Ovary (tissue), 9 donors: Measurements from ENCODE around the gene ACRV1. TPM values are rescaled to one million over a fixed set of nuclear protein-coding genes. Genes with fewer than 3 reads are reported as not detected.

Experiments
- DNase-seq, 5 donors: peaks; one replicate each; pipeline ENCODE4 v3.0.0-alpha.2; 2019 to 2020
- H3K27ac ChIP-seq, 2 donors: fragments of 200-600 bp; one replicate each; pipeline versions ENCODE4 v1.5.1 to v1.8.0; 2019 to 2022
- H3K27me3 ChIP-seq: fragments of 200-600 bp; one replicate; pipeline ENCODE4 v1.8.0; 2022
- H3K36me3 ChIP-seq: fragments of 200-600 bp; sonication (generic); one replicate; pipeline ENCODE4 v1.5.1; 2019
- H3K4me1 ChIP-seq: one replicate; pipeline ENCODE4 v1.8.1; 2013; ENCODE audit warnings: mild to moderate bottlenecking, moderate library complexity; ENCODE audit not compliant: insufficient read depth
- H3K4me3 ChIP-seq: fragments of 200-600 bp; sonication (generic); one replicate; pipeline ENCODE4 v1.5.1; 2017
- H3K9me3 ChIP-seq, 2 donors: fragments of 200-600 bp in 1 of 2; sonication (generic) in 1 of 2; one replicate each; pipeline versions ENCODE4 v1.5.1 to v1.8.1; 2013 to 2019; ENCODE audit warnings: mild to moderate bottlenecking in 1 of 2, moderate library complexity in 1 of 2
- CTCF ChIP-seq, 3 donors: fragments of 450-650 bp in 2 of 3; fragments of 200-600 bp in 1 of 3; IDR thresholded peaks; one replicate each; pipeline versions ENCODE4 v1.5.1 to v1.8.0; 2016 to 2022; ENCODE audit warnings: antibody characterized with exemption in 3 of 3, mild to moderate bottlenecking in 1 of 3
- EP300 ChIP-seq: sonication (generic); formaldehyde crosslinking; IDR thresholded peaks from one replicate; pipeline ENCODE4 v1.6.1; 2017; ENCODE audit warnings: antibody characterized with exemption
- POLR2A ChIP-seq: fragments of 450-650 bp; IDR thresholded peaks from one replicate; pipeline ENCODE4 v1.6.1; 2017; ENCODE audit warnings: antibody characterized with exemption, mild to moderate bottlenecking, moderate library complexity
- WGBS, 3 donors: extraction: QIAGEN DNeasy Blood & Tissue Kit in 1 of 3; methylation state at CpG; one replicate each; pipeline versions ENCODE4 v1.1.5 to v1.1.7; 2013 to 2017; 5-methylcytosine and 5-hydroxymethylcytosine counted together
- intact Hi-C, 4 donors: fragments of 100-400 bp; cut with DNase I; formaldehyde crosslinking; loops; one replicate each; pipeline versions ENCODE4 v1.11.0 to v1.15.1; 2022 to 2023
- polyA plus RNA-seq, 2 donors: library from polyadenylated mRNA; stranded (reverse); fragments of 200-250 nt in 1 of 2; fragments of 350-450 nt in 1 of 2; fragmentation: Illumina TruSeq in 1 of 2; extraction: RNeasy Lipid Tissue Mini Kit (QIAGEN cat#74804) in 1 of 2; gene quantifications; one replicate each; pipeline ENCODE4 v1.2.3, GENCODE V29; 2013 to 2014
- total RNA-seq, 7 donors: library from RNA; depleted of rRNA in 2 of 7; stranded (reverse); fragments of >200 nt in 2 of 7; fragmentation: NEBNext Ultra II Directional in 3 of 7; extraction: Animal tissue kit (Norgen Biotek cat#: 25700) in 3 of 7; gene quantifications; one replicate each; pipeline versions ENCODE4 v1.1.0 to v1.2.4, GENCODE V29; 2016 to 2023
- donor health status: DM: no; HTN: no; CAD: no; lungs with moderate emphysema.
- donor health status: DM: no; HTN: no; CAD: no.
- donor health status: Bipolar disorder and iron deficiency.
- donor health status: DM: yes; HTN: yes; CAD: no.
- donor health status: DM: no; HTN: no; CAD: no.
- donor health status: DM: yes; HTN: yes; CAD: no.

The ACRV1 gene
- total and polyA plus RNA-seq, 9 donors = not detected

- no peak for DNase-seq
- Histone ChIP-seq H3K9me3 (no peaks in the 10 kb centered on the region), H3K27ac (no peak overlapping the region), H3K4me1 (no peaks in the 10 kb centered on the region), H3K27me3 (no peaks in the 10 kb centered on the region), H3K4me3 (no peak overlapping the region), H3K36me3 (no peaks in the 10 kb centered on the region)
- intact Hi-C loops = no loop called here
- WGBS, 3 donors = 75 to 83% (median 83%) methylated on average over 6 of the region's 6 CpGs
- TF ChIP-seq EP300 = no peak
- TF ChIP-seq POLR2A = no peak
- TF ChIP-seq CTCF (IDR thresholded peaks at IDR 0.05) = no peak
These were observed 8.7 kb upstream of the ACRV1 start for GRCh38 chr11:125689274-125689859.

GRCh38 chr11:125688632-125689031 lies 8.0 kb upstream of the ACRV1 start:
- DNase-seq = no peak

GRCh38 chr11:125688066-125688465 lies 7.4 kb upstream of the ACRV1 start:
- Histone ChIP-seq H3K36me3 (no peaks in the 10 kb centered on the region), H3K9me3 (no peaks in the 10 kb centered on the region), H3K4me1 (no peaks in the 10 kb centered on the region), H3K27ac (no peak overlapping the region), H3K4me3 (no peak overlapping the region), H3K27me3 (no peaks in the 10 kb centered on the region)
- intact Hi-C loops = no loop called here
- no peak for DNase-seq
- TF ChIP-seq EP300 = no peak
- TF ChIP-seq POLR2A = no peak
- no peak for TF ChIP-seq CTCF (IDR thresholded peaks at IDR 0.05)
- WGBS, 3 donors = 72 to 77% (median 75%) methylated on average over 11 of the region's 11 CpGs

More at GRCh38 chr11:125688632-125689031, 8.0 kb upstream of the ACRV1 start:
- TF ChIP-seq POLR2A (no peak), EP300 (no peak)
- Histone ChIP-seq H3K27ac (no peak overlapping the region), H3K4me1 (no peaks in the 10 kb centered on the region), H3K27me3 (no peaks in the 10 kb centered on the region), H3K4me3 (no peak overlapping the region), H3K36me3 (no peaks in the 10 kb centered on the region), H3K9me3 (no peaks in the 10 kb centered on the region)
- intact Hi-C loops = no loop called here
- WGBS, 3 donors = 91 to 94% (median 92%) methylated on average over 3 of the region's 3 CpGs

GRCh38 chr11:125685228-125685627 lies 4.6 kb upstream of the ACRV1 start:
- TF ChIP-seq POLR2A = no peak
- TF ChIP-seq CTCF (IDR thresholded peaks at IDR 0.05) = no peak
- no peak for TF ChIP-seq EP300
- H3K4me3 ChIP-seq = no peak overlapping the region
- 32 to 40% (median 33%) methylated on average over 9 of the region's 9 CpGs for WGBS, 3 donors
- intact Hi-C loops = no loop called here
- no peaks in the 10 kb centered on the region for H3K27me3 ChIP-seq
- no peaks in the 10 kb centered on the region for H3K36me3 ChIP-seq
- H3K27ac ChIP-seq = no peak overlapping the region
- H3K9me3 ChIP-seq = no peaks in the 10 kb centered on the region
- peaks cover 1% of the 10 kb centered on the region for H3K4me1 ChIP-seq
- DNase-seq = no peak

GRCh38 chr11:125679837-125680236 lies 810 bp downstream of the ACRV1 start:
- intact Hi-C loops = no loop called here
- TF ChIP-seq CTCF (IDR thresholded peaks at IDR 0.05) (no peak), EP300 (no peak), POLR2A (no peak)
- DNase-seq = no peak
- WGBS, 3 donors = 91 to 92% (median 92%) methylated on average over 2 of the region's 2 CpGs
- Histone ChIP-seq H3K36me3 (no peaks in the 10 kb centered on the region), H3K4me3 (no peak overlapping the region), H3K9me3 (no peaks in the 10 kb centered on the region), H3K27me3 (no peaks in the 10 kb centered on the region), H3K4me1 (peaks cover 1% of the 10 kb centered on the region), H3K27ac (no peak overlapping the region)
